ENCODE results near the gene PLCB2.

Gene PLCB2

GRCh38 chr15:40306371-40306770, 1.4 kb downstream of the PLCB2 start:
- no peak for TF ChIP-seq EP300 (IDR thresholded peaks at IDR 0.05; ENCODE audit: borderline replicate concordance)
- no peak for TF ChIP-seq EGR1 (IDR thresholded peaks at IDR 0.05)
- TF ChIP-seq YY1 (IDR thresholded peaks at IDR 0.05; ENCODE audit: low read depth) = no peak
- no peak for TF ChIP-seq REST (IDR thresholded peaks at IDR 0.05; ENCODE audit: low read depth)
- TF ChIP-seq MAX (IDR thresholded peaks at IDR 0.05) = no peak
- TF ChIP-seq TAF1 (IDR thresholded peaks at IDR 0.05; ENCODE audit: low read depth) = no peak
- TF ChIP-seq TCF12 (IDR thresholded peaks at IDR 0.05; ENCODE audit: low read depth) = no peak
- TF ChIP-seq TEAD4 (IDR thresholded peaks at IDR 0.05) = no peak
- TF ChIP-seq NFIC (IDR thresholded peaks at IDR 0.05) = no peak

GRCh38 chr15:40305281-40305680, 2.5 kb downstream of the PLCB2 start:
- no peak for TF ChIP-seq EGR1 (IDR thresholded peaks at IDR 0.05)
- no peak for TF ChIP-seq TCF12 (IDR thresholded peaks at IDR 0.05; ENCODE audit: low read depth)
- TF ChIP-seq MAX (IDR thresholded peaks at IDR 0.05) = no peak
- TF ChIP-seq EP300 (IDR thresholded peaks at IDR 0.05; ENCODE audit: borderline replicate concordance) = no peak
- no peak for TF ChIP-seq NFIC (IDR thresholded peaks at IDR 0.05)
- TF ChIP-seq CEBPB (IDR thresholded peaks at IDR 0.05) = no peak
- no peak for TF ChIP-seq YY1 (IDR thresholded peaks at IDR 0.05; ENCODE audit: low read depth)

- no peak for TF ChIP-seq EP300 (IDR thresholded peaks at IDR 0.05; ENCODE audit: borderline replicate concordance)
- TF ChIP-seq CREB1 (IDR thresholded peaks at IDR 0.05; ENCODE audit: low read depth) = no peak
- TF ChIP-seq RAD21 (IDR thresholded peaks at IDR 0.05; ENCODE audit: low read depth) = no peak
- no peak for TF ChIP-seq TAF1 (IDR thresholded peaks at IDR 0.05; ENCODE audit: low read depth)
- TF ChIP-seq USF1 (IDR thresholded peaks at IDR 0.05) = no peak
- no peak for TF ChIP-seq MAX (IDR thresholded peaks at IDR 0.05)
- TF ChIP-seq TCF12 (IDR thresholded peaks at IDR 0.05; ENCODE audit: low read depth) = no peak
- no peak for TF ChIP-seq EGR1 (IDR thresholded peaks at IDR 0.05)
- TF ChIP-seq YY1 (IDR thresholded peaks at IDR 0.05; ENCODE audit: low read depth) = no peak
- TF ChIP-seq ZBTB7A (IDR thresholded peaks at IDR 0.05; ENCODE audit: low read depth) = no peak
- TF ChIP-seq NFIC (IDR thresholded peaks at IDR 0.05) = no peak
Measured at GRCh38 chr15:40303576-40303975, 4.2 kb downstream of the PLCB2 start.

GRCh38 chr15:40302981-40303380, 4.8 kb downstream of the PLCB2 start:
- TF ChIP-seq YY1 (IDR thresholded peaks at IDR 0.05; ENCODE audit: low read depth) = no peak
- TF ChIP-seq RAD21 (IDR thresholded peaks at IDR 0.05; ENCODE audit: low read depth) = no peak
- no peak for TF ChIP-seq MAX (IDR thresholded peaks at IDR 0.05)
- no peak for TF ChIP-seq TEAD4 (IDR thresholded peaks at IDR 0.05)
- no peak for TF ChIP-seq FOXM1 (IDR thresholded peaks at IDR 0.05; ENCODE audit: borderline replicate concordance, low read depth)
- no peak for TF ChIP-seq NFIC (IDR thresholded peaks at IDR 0.05)
- TF ChIP-seq CEBPB (IDR thresholded peaks at IDR 0.05) = no peak
- TF ChIP-seq EGR1 (IDR thresholded peaks at IDR 0.05) = no peak
- TF ChIP-seq ZBTB7A (IDR thresholded peaks at IDR 0.05; ENCODE audit: low read depth) = no peak
- no peak for TF ChIP-seq TCF12 (IDR thresholded peaks at IDR 0.05; ENCODE audit: low read depth)
- no peak for TF ChIP-seq CREB1 (IDR thresholded peaks at IDR 0.05; ENCODE audit: low read depth)
- no peak for TF ChIP-seq TAF1 (IDR thresholded peaks at IDR 0.05; ENCODE audit: low read depth)
- TF ChIP-seq REST (IDR thresholded peaks at IDR 0.05; ENCODE audit: low read depth) = no peak
- no peak for TF ChIP-seq EP300 (IDR thresholded peaks at IDR 0.05; ENCODE audit: borderline replicate concordance)
- no peak for TF ChIP-seq USF1 (IDR thresholded peaks at IDR 0.05)

- no peak for TF ChIP-seq CEBPB (IDR thresholded peaks at IDR 0.05)
- TF ChIP-seq EP300 (IDR thresholded peaks at IDR 0.05; ENCODE audit: borderline replicate concordance) = no peak
- TF ChIP-seq MAX (IDR thresholded peaks at IDR 0.05) = no peak
- no peak for TF ChIP-seq YY1 (IDR thresholded peaks at IDR 0.05; ENCODE audit: low read depth)
- TF ChIP-seq TAF1 (IDR thresholded peaks at IDR 0.05; ENCODE audit: low read depth) = no peak
- TF ChIP-seq CREB1 (IDR thresholded peaks at IDR 0.05; ENCODE audit: low read depth) = no peak
- no peak for TF ChIP-seq USF1 (IDR thresholded peaks at IDR 0.05)
Measured at GRCh38 chr15:40302288-40302886, 5.3 kb downstream of the PLCB2 start.
